Hair follicular keratinocyte (primary cell): ENCODE measurements around the gene IRF2BPL. TPM values are rescaled to one million over a fixed set of nuclear protein-coding genes. Genes with fewer than 3 reads are reported as not detected.

Experiments used
- total RNA-seq: library from RNA; depleted of rRNA; stranded (reverse); fragments of >200 nt; gene quantifications from 2 replicates; pipeline ENCODE4 v1.2.3, GENCODE V29; 2015

Gene IRF2BPL
- 52.6 and 75.9 TPM in 2 replicates for total RNA-seq

DNA sequence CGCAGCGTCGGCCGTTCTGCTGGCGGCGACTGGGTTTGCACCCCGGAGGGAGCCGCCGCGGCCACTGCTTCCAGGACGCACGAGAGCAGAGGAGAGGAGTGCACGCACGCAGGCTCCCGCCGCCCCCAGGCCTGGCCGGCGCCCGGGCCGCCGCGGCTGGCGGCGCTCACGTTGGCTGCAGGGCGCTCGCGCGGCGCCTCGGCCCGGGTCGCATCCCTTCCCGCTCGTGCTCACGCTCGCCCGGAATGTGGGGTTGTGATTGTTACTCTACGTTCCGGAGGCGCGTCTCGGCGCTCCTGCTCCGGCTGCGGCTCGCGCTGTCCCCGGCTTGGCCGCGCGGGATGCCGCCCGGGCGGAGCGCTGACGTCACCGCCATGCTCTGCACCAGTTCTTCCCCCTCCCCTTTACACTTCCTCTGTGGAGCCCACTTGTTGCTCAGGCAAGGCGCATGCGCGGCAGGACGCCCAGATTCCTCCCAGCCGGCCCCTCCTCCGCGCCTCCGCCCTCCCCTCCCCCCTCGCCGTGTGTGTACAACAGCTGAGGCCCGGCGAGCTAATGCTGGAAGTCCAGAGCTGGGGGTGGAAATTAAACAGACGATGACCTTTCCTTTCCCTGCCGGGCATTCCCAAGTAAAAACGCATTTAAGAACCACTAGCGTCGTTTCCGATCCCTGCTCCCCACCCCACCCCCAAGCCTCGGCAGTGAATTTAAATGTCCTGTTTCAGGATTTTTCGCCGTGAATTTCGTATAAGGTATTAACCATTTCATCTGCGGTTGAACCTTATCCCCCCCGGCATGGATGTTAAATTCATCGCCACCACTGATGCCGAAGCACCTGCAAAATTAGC is at the start of gene IRF2BPL:
Gene IRF2BPL (minus strand): TSS at position 325 of the 848 bp plus-strand sequence. CDS start 916 bp downstream, outside the sequence.

Other genes with a start within 250 kb of the IRF2BPL start
- gene ANGEL1, start 215.8 kb downstream of the IRF2BPL start, total RNA-seq: 8.4 and 13.0 TPM in 2 replicates
- gene LRRC74A, start 202.3 kb downstream of the IRF2BPL start, total RNA-seq: not detected in 2 replicates
- 6.4 and 8.3 TPM in 2 replicates for gene CIPC, start 69.5 kb upstream of the IRF2BPL start, total RNA-seq
- gene ZDHHC22, start 113.1 kb upstream of the IRF2BPL start, total RNA-seq: not detected in 2 replicates
- 0.08 and 1.9 TPM in 2 replicates for gene TMEM63C, start 153.1 kb upstream of the IRF2BPL start, total RNA-seq
- gene NGB, start 242.5 kb upstream of the IRF2BPL start, total RNA-seq: not detected in 2 replicates